Measurements from ENCODE around the gene ADSL.

Gene ADSL

GRCh38 chr22:40420341-40421081, 74.2 kb downstream of the ADSL start:
- no peak for DNase-seq

- DNase-seq, result no peak
Measured at GRCh38 chr22:40421082-40421350, 74.7 kb downstream of the ADSL start.

GRCh38 chr22:40421941-40422340, 75.6 kb downstream of the ADSL start:
- no peak for DNase-seq

DNA sequence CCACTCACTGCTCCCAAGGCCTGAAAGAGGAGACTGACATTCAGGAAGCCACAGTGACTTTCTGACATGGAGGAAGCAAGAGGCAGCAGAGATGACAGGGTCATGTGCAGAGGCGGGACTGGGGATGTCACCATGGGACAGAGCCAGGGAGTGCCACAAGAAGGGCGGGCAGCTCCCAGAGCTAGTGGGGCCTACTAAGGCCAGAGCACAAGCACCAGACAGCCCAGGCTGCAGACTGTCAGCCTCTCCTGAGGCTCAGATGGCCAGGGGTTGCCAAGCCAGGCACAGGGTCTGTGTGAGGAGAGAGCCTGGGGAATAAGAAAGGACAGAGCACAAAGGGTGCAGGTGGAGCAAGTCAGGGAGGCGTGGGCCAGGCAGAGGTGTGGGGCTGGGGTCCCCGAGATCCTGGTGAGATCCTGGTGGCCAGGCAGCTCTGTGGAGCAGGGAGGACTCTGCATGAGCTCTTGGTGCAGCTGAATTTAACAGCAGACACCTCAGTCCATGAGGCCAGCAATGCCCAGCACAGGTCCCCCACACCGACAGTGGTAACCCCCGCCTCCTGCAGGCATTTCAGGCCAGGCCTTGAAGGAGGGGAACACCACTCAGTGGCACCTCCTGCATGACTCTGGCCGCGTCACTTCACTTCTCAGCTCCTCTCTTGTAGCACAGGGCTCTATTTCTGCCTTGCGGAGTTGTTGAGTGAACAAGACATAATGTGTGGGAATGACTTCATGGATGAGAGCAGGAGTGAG, 76.4 kb downstream of the ADSL start:
- DNase-seq, result no peak

DNA sequence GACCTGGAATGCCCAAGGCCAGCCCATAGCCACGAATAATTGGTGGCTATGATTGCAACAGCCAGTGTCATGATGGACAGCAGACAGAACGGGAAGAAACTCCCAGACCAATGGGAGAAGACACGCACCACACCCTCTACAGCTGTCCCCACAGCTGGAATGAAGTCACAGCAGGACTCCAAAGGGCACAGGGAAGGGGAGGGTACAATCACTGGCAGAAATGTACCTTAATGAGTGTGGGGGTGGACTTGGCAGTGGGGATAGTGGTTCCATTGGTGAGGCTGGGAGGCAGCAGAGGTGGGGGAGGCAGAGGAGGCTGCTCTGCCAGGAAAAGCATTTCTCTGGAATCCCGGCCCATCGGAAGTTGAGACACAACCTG, 77.0 kb downstream of the ADSL start:
- DNase-seq, result no peak

DNA sequence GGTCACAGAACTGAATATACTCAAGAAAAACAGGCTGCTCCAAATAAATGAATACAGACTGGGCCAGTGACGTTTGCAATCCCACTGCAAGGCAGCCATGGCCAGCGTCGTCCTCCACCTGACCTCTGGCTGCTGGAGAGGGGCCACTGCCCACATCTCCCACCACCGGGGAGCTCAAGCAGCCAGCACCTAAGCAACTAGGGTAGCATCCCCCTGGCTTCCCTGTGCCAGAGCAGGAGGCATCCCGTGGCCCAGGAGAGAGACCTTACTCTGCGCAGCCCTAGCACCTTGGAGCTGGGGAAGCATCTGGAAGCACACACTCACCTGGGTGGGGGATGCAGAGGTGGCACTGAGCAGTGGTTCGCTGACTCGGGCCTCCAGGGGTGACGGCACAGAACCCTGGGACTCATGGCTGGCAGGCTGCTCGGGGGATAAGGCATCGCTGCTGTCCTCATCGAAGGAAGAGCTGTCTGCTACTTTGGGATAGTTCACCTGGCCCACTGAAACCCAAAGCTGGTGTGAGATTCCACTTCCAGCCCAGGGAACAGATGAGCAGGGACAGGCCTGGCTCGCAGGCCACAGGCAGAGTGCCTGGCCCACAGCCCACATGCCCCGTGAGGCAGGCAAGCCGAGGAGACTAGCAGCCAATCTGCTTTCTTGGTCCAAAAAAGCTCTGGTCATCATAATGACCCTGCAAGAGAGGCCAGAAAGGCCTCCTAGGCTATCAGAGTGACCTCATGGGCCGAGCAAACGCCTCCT, 77.8 kb downstream of the ADSL start:
- no peak for DNase-seq

- no peak for DNase-seq
Measured at GRCh38 chr22:40425082-40425481, 78.8 kb downstream of the ADSL start.

GRCh38 chr22:40426594-40427333, 80.5 kb downstream of the ADSL start:
- DNase-seq, result peak; percentile 80

DNA sequence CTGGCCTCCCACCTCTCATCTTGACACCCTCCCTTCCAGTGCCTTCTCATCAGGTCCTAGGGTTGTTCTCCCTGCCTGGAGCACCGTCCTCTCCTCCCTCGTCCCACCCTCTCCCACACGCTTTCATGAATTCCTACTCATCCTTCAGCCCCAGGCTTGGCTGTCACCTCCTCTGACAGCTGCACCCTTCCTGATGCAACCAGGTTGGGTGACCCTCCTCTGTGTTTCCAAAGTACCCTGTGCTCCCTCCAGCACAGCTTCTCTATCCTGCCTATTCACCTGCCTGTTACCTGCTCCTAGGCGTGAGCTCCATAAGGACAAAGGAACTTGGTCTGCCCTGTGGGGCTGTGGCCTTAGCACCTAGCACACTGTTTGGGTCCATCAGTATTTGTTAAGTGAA, 82.5 kb downstream of the ADSL start:
- DNase-seq, result no peak

- no peak for DNase-seq
Measured at GRCh38 chr22:40429481-40429880, 83.2 kb downstream of the ADSL start.

DNA sequence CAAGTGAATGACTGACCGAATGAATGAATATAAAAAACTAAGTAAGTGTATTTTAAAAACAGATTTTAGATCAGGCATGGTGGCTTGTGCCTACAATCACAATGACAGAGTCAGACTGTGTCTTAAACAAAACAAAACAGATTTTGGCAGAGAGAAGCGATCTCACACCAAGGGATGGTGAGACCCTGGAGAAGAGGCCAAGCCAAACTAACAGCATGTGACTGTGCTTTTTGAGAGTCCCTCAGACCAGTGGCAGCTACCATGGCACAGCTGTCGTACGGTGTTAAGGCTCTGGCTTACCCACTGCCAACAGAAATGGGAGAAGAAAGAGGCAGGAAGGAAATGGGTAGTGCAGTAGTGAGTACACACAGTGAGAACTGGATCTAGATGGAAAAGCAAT, 84.7 kb downstream of the ADSL start:
- no peak for DNase-seq

GRCh38 chr22:40432157-40432556, 85.9 kb downstream of the ADSL start:
- no peak for DNase-seq

DNA sequence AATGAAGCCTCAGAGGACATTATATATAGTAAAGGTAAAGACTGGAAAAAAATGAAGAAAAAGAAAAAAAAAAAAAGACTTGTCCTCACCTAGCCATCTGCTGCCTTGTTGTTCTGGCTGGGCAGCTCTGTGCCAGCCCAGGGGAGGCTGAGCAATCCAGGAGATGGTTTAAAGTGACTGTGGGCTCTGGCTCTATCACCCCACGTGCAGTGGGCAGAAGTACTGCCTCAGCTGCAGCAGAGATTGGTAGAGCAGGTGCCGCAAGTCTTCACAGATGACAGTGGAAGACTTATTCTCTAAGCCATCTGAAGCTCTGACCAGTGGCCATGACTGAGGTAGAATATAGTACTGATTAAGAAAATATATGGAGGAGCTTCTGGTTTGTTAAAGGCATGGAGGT, 86.3 kb downstream of the ADSL start:
- no peak for DNase-seq

GRCh38 chr22:40433416-40434090, 87.3 kb downstream of the ADSL start:
- DNase-seq, result no peak

DNA sequence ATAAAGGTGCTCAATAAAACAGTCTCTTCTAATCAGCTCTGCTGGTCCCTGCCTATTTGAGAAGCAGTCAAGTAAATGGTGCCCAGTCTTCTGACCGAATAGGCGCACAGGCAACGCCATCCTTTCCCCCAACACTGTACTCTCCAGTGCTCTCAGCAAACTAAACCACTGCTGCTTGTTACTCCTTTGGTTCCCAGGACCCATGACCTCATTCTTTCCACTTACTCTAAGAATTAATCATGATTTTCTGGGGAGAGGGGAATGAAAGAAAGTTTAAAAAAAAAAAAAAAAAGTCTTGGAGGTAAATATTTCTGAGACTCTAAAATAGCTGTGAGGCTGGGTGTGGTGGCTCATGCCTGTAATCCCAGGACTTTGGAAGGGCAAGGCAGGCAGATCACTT, 87.8 kb downstream of the ADSL start:
- DNase-seq, result no peak

DNA sequence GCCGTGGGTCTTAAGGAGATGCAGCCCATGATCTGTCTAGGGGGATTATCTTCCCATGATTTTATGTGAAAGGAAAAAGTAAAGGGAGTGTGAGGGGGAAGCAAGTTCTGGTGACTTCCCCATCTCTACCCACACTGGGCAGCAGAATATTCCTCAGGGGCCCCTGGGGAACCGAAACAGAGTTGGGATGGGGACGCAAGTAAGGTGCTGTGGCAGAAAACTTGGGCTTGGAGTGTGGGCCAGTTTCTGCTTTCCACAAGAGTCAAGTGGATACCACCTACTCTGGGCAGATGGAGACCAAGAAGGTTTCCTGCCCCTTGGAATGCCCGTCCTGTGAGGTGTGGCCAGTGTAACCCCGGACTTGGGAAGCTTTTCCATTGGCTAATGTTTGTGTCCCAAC, 88.4 kb downstream of the ADSL start:
- no peak for DNase-seq

DNA sequence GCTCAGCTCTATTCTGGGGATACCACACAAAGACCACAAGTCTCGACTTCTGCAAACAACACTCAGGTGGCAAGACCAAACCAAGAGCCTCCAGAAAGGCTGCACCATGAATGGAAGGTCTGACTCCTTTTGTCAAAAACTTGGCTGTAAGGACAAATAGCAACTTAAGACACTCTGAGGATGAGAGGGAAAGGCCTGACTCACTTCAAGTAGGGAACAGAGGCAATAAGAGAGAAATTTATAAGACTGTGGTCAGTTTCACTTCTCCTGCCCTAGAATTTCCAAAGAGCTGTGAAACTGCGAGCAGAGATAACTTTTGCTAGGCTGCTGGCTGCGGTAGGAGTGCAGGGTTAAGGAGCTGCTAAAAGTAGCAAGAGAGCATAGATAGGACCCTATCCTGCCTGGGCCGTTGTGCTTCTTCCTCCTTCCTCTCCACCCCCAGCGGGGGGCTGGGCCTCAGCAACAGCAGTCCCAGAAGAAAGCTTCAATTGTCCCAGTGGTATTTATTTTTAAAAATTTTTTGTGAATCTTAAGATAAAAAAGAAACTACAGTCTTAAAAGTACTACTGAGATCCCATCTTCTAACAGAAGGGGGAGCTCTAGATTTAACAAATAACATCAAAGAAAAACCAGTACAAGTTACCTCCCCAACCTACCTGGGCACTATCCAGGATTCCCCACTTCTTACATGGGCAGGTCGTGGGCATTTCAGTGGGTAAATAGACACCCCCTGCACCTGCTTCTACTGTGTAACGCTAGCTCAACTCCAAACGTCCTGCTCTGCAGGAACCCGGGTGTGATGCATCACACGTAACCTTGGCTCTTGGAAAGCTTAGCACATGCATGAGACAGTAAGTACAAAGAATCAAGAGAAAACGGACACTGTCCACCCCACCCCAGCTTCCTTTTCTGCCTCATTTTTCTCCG, 90.5 kb downstream of the ADSL start:
- DNase-seq, result peak; percentile 27
